ENCODE data around the gene SHISA8. TPM values are rescaled to one million over a fixed set of nuclear protein-coding genes. Genes with fewer than 3 reads are reported as not detected.
A peak's percentile ranks its signal among the peaks of the same experiment; 100 is the strongest.

Gene SHISA8
- total RNA-seq, 2 experiments from 2014 or later = 1.7 to 1.8 TPM

GRCh38 chr22:41917903-41918791, 3.3 kb upstream of the SHISA8 start:
- Mint-ChIP-seq H3K27ac (no peak overlapping the region), H3K27me3 (ENCODE audit: low read depth) (peaks cover 25% of the 10 kb centered on the region), H3K4me3 (peak overlapping the region; percentile 32), H3K9me3 (no peaks in the 10 kb centered on the region), H3K36me3 (ENCODE audit: low read depth) (no peaks in the 10 kb centered on the region), H3K4me1 (ENCODE audit: low read depth) (peaks cover 19% of the 10 kb centered on the region)
- CTCF ChIA-PET = interaction anchor here (1.5 kb wide), 1 partner anchor 95 kb away, joined by 4 read pairs; no protein-coding TSS in a partner anchor
- peak; percentile 63 for DNase-seq
- intact Hi-C loops (cut with micrococcal nuclease) = loop anchor here (2.0 kb wide), 1 partner anchor 41 kb away; no protein-coding TSS in a partner anchor

DNA sequence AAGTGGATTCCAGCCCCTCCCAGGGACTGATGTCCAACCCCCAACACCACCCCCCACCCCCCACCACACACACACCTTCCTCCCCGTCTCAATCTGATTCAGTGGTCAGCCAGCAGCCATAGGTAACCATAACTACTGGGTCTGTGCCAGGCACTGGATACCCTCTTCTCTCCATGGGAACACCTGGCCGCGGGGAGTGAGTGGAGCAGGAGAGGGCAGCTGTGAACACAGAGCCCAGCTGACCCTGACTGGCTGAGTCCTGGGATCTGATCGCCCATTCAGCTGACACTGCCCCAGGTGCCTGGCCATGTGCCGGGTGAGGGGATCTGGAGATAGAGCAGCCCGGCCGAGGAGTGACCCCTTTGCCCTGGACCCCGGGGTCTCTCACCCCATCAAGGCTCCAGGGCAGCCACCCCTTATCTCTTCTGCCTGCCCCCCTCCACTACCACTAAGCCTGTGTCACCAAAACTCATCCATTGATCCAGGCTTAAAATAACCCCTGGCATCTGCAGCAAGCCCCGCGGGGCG, 2.6 kb upstream of the SHISA8 start:
- H3K27me3 Mint-ChIP-seq (ENCODE audit: low read depth) = peaks cover 32% of the 10 kb centered on the region
- H3K4me1 Mint-ChIP-seq (ENCODE audit: low read depth) = peaks cover 21% of the 10 kb centered on the region
- intact Hi-C loops (cut with micrococcal nuclease) = no loop called here
- H3K9me3 Mint-ChIP-seq = no peaks in the 10 kb centered on the region
- H3K36me3 Mint-ChIP-seq (ENCODE audit: low read depth) = no peaks in the 10 kb centered on the region
- no peak overlapping the region for H3K27ac Mint-ChIP-seq
- CTCF ChIA-PET = interaction anchor here (1.0 to 1.5 kb wide), 3 partner anchors 8 to 220 kb away, joined by 3 to 4 read pairs (median 4); no protein-coding TSS in a partner anchor
- no peak for DNase-seq
- H3K4me3 Mint-ChIP-seq = no peak overlapping the region

DNA sequence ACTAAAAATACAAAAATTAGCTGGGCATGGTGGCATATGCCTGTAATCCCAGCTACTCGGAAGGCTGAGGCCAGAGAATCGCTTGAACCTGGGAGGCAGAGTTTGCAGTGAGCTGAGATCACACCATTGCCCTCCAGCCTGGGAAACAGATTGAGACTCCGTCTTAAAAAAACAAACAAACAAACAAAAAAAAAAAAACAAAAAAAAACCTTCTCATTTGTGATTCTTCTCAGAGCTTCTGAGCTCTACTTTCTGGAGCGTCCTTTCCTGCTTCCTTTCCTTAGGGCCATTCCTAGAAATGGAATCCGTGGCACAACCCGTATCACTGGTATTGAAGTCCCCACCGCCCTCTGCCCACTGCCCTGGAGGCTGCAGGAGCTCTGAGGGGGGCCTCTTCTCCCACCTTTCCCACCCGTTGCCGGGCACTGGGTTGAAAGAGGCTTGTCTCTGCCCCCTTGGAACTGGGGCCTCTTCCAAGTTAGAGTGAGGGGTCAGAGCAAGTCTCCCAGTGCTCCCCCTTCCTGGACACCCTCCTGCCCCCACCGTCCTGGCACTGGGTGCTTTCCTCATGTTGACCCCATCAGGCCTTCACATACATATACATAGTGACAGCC, 2.0 kb upstream of the SHISA8 start:
- no peaks in the 10 kb centered on the region for H3K9me3 Mint-ChIP-seq
- no peaks in the 10 kb centered on the region for H3K36me3 Mint-ChIP-seq (ENCODE audit: low read depth)
- DNase-seq = no peak
- intact Hi-C loops (cut with micrococcal nuclease) = no loop called here
- H3K27ac Mint-ChIP-seq = no peak overlapping the region
- no peak overlapping the region for H3K4me3 Mint-ChIP-seq
- CTCF ChIA-PET = interaction anchor here (0.7 to 1.5 kb wide), 4 partner anchors 9 to 219 kb away, joined by 3 to 4 read pairs (median 4); no protein-coding TSS in a partner anchor
- peaks cover 38% of the 10 kb centered on the region for H3K27me3 Mint-ChIP-seq (ENCODE audit: low read depth)
- H3K4me1 Mint-ChIP-seq (ENCODE audit: low read depth) = peaks cover 21% of the 10 kb centered on the region

- intact Hi-C loops (cut with micrococcal nuclease) = no loop called here
- peak overlapping the region; percentile 29 for H3K4me3 Mint-ChIP-seq
- peaks cover 26% of the 10 kb centered on the region for H3K4me1 Mint-ChIP-seq (ENCODE audit: low read depth)
- H3K9me3 Mint-ChIP-seq = no peaks in the 10 kb centered on the region
- no peak overlapping the region for H3K27ac Mint-ChIP-seq
- CTCF ChIA-PET = interaction anchor here (0.7 to 1.0 kb wide), 3 partner anchors 10 to 218 kb away, joined by 3 to 4 read pairs (median 3); no protein-coding TSS in a partner anchor
- H3K36me3 Mint-ChIP-seq (ENCODE audit: low read depth) = no peaks in the 10 kb centered on the region
- H3K27me3 Mint-ChIP-seq (ENCODE audit: low read depth) = peaks cover 45% of the 10 kb centered on the region
- DNase-seq = no peak
Measured at GRCh38 chr22:41915786-41916493, 1.1 kb upstream of the SHISA8 start.

DNA sequence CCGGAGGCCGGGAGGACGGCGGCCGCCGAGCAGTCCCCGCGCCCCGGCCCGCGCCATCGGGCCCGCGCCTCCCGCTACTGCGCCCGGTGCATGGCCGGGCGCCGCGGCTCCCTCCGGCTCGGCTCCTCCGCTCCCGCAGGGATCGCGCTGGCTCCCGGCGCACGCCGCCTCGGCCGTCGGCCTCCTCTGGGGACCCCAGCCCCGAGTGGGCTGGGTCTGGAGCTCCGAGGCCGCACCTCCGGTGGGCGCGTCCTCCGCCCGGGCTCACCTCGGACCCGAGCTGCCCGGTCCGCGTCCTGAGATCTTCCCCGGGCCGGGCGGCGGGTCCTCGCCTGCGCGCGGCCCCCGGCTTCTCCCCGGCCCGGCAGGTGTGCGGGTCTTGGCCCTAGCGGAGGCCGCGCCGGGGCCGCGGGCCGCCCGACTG, 251 bp downstream of the SHISA8 start:
- CTCF ChIA-PET = no interaction called here
- intact Hi-C loops (cut with micrococcal nuclease) = no loop called here
- H3K9me3 Mint-ChIP-seq = no peaks in the 10 kb centered on the region
- H3K36me3 Mint-ChIP-seq (ENCODE audit: low read depth) = no peaks in the 10 kb centered on the region
- DNase-seq = no peak
- H3K27ac Mint-ChIP-seq = no peak overlapping the region
- H3K4me1 Mint-ChIP-seq (ENCODE audit: low read depth) = peaks cover 26% of the 10 kb centered on the region
- no peak overlapping the region for H3K4me3 Mint-ChIP-seq
- H3K27me3 Mint-ChIP-seq (ENCODE audit: low read depth) = peaks cover 47% of the 10 kb centered on the region

- CTCF ChIA-PET = interaction anchor here (0.6 kb wide), 1 partner anchor 560 kb away, joined by 3 read pairs; no protein-coding TSS in a partner anchor
- Mint-ChIP-seq H3K36me3 (ENCODE audit: low read depth) (no peaks in the 10 kb centered on the region), H3K27me3 (ENCODE audit: low read depth) (peaks cover 51% of the 10 kb centered on the region), H3K4me1 (ENCODE audit: low read depth) (peaks cover 24% of the 10 kb centered on the region), H3K9me3 (no peaks in the 10 kb centered on the region), H3K27ac (no peak overlapping the region), H3K4me3 (peak overlapping the region; percentile 29)
- intact Hi-C loops (cut with micrococcal nuclease) = no loop called here
- DNase-seq = no peak
Measured at GRCh38 chr22:41913842-41914534, 886 bp downstream of the SHISA8 start.

DNA sequence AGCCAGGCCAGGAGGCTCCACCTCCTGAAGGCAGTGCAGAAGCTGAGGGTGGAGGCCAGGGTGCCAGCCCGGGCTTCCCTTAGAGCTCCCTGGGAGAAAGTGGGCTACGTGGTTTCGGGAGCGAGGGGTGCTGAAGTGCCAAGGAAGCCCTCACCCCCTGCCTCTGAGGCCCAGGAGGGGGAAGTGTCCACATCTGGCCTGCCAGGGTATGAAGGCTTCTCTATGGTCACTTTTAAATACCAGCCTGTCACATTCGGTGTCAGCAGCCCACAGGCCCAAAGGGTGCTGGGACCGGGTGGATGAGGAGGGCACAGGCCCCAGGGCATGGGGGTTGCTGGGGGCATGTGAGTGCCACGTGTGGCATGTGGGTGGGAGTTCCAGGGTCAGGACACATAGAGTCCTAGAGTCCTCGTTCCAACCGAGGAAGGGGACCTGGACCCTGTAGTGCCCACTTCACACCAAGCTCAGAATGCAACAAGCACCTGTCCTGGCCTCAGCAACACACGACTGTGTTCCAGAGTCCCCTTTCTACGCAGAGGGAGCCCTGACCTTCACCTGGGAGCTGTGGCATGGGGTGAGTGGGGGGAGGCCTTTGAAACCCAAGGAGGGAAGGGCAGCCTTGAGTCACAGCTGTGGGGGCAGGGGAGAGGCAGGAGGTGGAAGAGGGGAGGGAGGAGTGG, 1.7 kb downstream of the SHISA8 start:
- intact Hi-C loops (cut with micrococcal nuclease) = no loop called here
- no peaks in the 10 kb centered on the region for H3K9me3 Mint-ChIP-seq
- DNase-seq = no peak
- peaks cover 49% of the 10 kb centered on the region for H3K27me3 Mint-ChIP-seq (ENCODE audit: low read depth)
- CTCF ChIA-PET = interaction anchor here (0.6 kb wide), 1 partner anchor 561 kb away, joined by 3 read pairs; no protein-coding TSS in a partner anchor
- H3K4me1 Mint-ChIP-seq (ENCODE audit: low read depth) = peaks cover 27% of the 10 kb centered on the region
- H3K4me3 Mint-ChIP-seq = peak overlapping the region; percentile 45
- H3K27ac Mint-ChIP-seq = no peak overlapping the region
- H3K36me3 Mint-ChIP-seq (ENCODE audit: low read depth) = no peaks in the 10 kb centered on the region

DNA sequence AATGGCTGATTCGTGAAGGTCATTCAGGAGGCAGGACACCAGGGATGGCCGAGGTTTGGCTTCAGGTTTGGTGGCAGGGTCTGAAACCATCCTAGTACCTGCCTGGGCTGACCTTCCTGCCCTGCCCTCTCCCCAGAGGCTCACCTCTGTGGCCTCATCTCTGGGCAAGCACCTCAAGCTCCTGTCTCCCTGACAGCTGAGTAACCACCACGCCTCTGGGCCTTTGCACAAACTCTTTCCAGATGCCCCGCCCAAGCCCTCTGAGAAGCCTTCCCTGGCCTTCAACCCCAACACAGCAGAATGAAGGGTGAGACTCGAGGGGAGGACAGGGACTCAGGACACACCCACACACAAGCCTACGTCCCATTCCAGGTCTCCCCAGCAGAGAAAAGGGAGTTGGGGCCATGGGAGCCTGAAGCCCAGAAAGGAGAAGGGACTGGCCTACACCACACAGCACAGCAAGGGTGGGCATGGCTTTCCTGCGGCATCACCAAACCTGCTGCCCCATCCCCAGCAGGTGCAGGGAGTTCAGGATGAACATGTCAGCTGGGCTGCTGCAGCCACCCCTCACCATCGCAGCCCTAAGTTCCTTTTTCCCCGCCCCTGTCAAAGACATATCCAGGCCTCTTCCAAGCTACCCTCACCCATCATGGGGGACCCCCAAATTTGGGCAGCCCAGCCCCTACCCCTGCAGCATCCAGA, 2.4 kb downstream of the SHISA8 start:
- peaks cover 49% of the 10 kb centered on the region for H3K27me3 Mint-ChIP-seq (ENCODE audit: low read depth)
- H3K4me3 Mint-ChIP-seq = no peak overlapping the region
- peaks cover 2% of the 10 kb centered on the region for H3K36me3 Mint-ChIP-seq (ENCODE audit: low read depth)
- peaks cover 24% of the 10 kb centered on the region for H3K4me1 Mint-ChIP-seq (ENCODE audit: low read depth)
- no peak overlapping the region for H3K27ac Mint-ChIP-seq
- CTCF ChIA-PET = interaction anchor here (1.6 kb wide), 1 partner anchor 13 kb away, joined by 6 read pairs; no protein-coding TSS in a partner anchor
- no peaks in the 10 kb centered on the region for H3K9me3 Mint-ChIP-seq
- no peak for DNase-seq
- intact Hi-C loops (cut with micrococcal nuclease) = no loop called here

- DNase-seq = no peak
- intact Hi-C loops (cut with micrococcal nuclease) = no loop called here
- H3K4me3 Mint-ChIP-seq = peak overlapping the region; percentile 29
- H3K4me1 Mint-ChIP-seq (ENCODE audit: low read depth) = peaks cover 24% of the 10 kb centered on the region
- peaks cover 40% of the 10 kb centered on the region for H3K27me3 Mint-ChIP-seq (ENCODE audit: low read depth)
- CTCF ChIA-PET = interaction anchor here (1.6 kb wide), 1 partner anchor 15 kb away, joined by 6 read pairs; no protein-coding TSS in a partner anchor
- H3K27ac Mint-ChIP-seq = no peak overlapping the region
- H3K36me3 Mint-ChIP-seq (ENCODE audit: low read depth) = peaks cover 3% of the 10 kb centered on the region
- H3K9me3 Mint-ChIP-seq = no peaks in the 10 kb centered on the region
Measured at GRCh38 chr22:41911001-41911611, 3.8 kb downstream of the SHISA8 start.
